ENCODE data around the gene OGFOD1. TPM values are rescaled to one million over a fixed set of nuclear protein-coding genes. Genes with fewer than 3 reads are reported as not detected.
A peak's percentile ranks its signal among the peaks of the same experiment; 100 is the strongest.

The OGFOD1 gene
- total RNA-seq, 1 donor from 2014 or later, result 45.9 TPM

DNA sequence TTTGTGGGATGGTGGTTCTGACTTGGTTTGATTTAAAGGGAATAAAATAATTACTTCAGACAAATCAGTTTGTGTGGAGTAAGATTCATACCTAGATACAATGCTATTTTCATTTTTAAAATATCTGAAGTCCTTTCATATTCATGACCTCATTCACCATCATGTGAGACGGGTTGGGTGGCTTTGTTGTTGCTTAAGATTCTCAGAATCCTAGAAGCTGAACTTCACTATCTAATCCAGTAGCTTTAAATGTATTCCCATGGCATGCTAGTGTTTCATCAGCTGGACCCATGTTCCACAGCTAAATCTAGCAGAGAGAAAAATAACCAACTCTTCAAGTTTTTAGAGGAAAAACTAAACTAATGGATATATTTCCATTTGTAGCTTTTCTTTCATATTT is 23.3 kb upstream of the OGFOD1 start:
- peaks cover 13% of the 10 kb centered on the region for H3K4me1 Mint-ChIP-seq (ENCODE audit: unreplicated experiment)
- peaks cover 18% of the 10 kb centered on the region for H3K36me3 Mint-ChIP-seq
- peak overlapping the region; percentile 15 for H3K4me3 Mint-ChIP-seq
- no peaks in the 10 kb centered on the region for H3K9me3 Mint-ChIP-seq
- no peak for DNase-seq (ENCODE audit: extremely low spot score, unreplicated experiment)
- TF ChIP-seq, protein P1, sequence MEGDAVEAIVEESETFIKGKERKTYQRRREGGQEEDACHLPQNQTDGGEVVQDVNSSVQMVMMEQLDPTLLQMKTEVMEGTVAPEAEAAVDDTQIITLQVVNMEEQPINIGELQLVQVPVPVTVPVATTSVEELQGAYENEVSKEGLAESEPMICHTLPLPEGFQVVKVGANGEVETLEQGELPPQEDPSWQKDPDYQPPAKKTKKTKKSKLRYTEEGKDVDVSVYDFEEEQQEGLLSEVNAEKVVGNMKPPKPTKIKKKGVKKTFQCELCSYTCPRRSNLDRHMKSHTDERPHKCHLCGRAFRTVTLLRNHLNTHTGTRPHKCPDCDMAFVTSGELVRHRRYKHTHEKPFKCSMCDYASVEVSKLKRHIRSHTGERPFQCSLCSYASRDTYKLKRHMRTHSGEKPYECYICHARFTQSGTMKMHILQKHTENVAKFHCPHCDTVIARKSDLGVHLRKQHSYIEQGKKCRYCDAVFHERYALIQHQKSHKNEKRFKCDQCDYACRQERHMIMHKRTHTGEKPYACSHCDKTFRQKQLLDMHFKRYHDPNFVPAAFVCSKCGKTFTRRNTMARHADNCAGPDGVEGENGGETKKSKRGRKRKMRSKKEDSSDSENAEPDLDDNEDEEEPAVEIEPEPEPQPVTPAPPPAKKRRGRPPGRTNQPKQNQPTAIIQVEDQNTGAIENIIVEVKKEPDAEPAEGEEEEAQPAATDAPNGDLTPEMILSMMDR (conservative IDR thresholded peaks at IDR 0.05), result no peak
- no peaks in the 10 kb centered on the region for H3K27me3 Mint-ChIP-seq
- no peak overlapping the region for H3K27ac Mint-ChIP-seq

DNA sequence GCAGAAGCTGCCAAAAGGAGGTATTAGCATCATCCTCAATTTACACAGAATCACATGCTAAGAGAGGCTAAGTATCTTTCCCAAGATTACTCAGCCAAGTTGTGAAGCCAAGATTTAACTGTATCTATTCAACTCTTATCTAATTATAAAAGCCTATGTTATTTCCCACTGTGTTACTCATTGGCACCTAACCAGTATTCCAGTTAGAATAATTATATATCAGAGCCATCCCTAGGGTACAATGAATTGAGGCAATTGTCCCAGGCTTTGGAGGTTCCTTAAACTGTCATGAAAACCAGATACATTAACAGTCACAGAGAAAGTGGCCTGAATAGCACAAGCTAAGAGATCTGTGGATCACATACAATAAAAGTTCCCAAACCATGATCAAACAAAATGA is 15.1 kb upstream of the OGFOD1 start:
- Mint-ChIP-seq H3K4me1 (ENCODE audit: unreplicated experiment) (no peaks in the 10 kb centered on the region), H3K36me3 (peaks cover 45% of the 10 kb centered on the region)
- no peak for DNase-seq (ENCODE audit: extremely low spot score, unreplicated experiment)

DNA sequence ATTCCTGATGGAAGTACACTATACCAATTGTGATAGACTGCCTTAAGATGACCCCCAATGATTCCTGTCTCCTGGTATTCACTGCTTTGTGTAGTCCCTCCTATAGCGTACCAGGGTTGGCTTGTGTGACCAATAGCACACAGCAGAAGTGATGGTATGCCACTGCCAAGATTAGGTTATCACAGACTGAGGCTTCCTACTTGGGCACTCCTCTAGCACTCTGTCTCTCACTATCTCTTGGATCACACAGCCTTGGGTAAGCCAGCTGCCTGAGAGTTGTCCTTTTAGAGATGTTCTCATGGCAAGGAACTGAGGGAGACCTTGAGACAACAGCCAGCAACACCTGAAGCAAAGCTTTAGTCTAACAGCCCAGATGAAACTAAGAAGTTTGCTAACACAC is 13.3 kb upstream of the OGFOD1 start:
- TF ChIP-seq, protein P1 (conservative IDR thresholded peaks at IDR 0.05), result no peak
- H3K36me3 Mint-ChIP-seq, result peaks cover 52% of the 10 kb centered on the region
- H3K4me3 Mint-ChIP-seq, result no peak overlapping the region
- H3K9me3 Mint-ChIP-seq, result no peaks in the 10 kb centered on the region
- DNase-seq (ENCODE audit: extremely low spot score, unreplicated experiment), result no peak
- H3K27ac Mint-ChIP-seq, result no peak overlapping the region
- H3K4me1 Mint-ChIP-seq (ENCODE audit: unreplicated experiment), result no peaks in the 10 kb centered on the region
- no peaks in the 10 kb centered on the region for H3K27me3 Mint-ChIP-seq

More for the DNA sequence above, 15.1 kb upstream of the OGFOD1 start:
- TF ChIP-seq, protein P1 (conservative IDR thresholded peaks at IDR 0.05), result no peak
- Mint-ChIP-seq H3K9me3 (no peaks in the 10 kb centered on the region), H3K27ac (no peak overlapping the region), H3K4me3 (no peak overlapping the region), H3K27me3 (no peaks in the 10 kb centered on the region)

DNA sequence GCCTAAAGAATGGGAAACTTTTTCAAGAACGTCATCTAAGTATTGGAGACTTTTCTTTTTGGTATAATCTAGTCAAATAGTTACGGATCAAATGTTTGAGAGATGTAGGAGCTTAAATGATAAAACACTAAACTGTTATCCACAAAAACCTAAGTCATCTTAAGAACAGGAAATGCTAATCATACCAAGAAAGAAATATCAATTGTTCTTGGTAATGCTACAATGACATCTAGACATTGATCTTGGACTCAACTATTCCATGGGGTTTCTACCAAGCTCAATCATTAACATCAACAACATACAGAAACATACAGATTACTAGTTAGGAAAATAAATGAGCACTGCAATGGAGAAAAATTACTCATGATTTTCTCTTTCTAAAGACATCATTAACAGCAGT is 4.1 kb upstream of the OGFOD1 start:
- no peak overlapping the region for H3K27ac Mint-ChIP-seq
- peaks cover 14% of the 10 kb centered on the region for H3K36me3 Mint-ChIP-seq
- no peak overlapping the region for H3K4me3 Mint-ChIP-seq
- no peak for DNase-seq (ENCODE audit: extremely low spot score, unreplicated experiment)
- no peaks in the 10 kb centered on the region for H3K27me3 Mint-ChIP-seq
- TF ChIP-seq, protein P1 (conservative IDR thresholded peaks at IDR 0.05), result no peak
- no peaks in the 10 kb centered on the region for H3K9me3 Mint-ChIP-seq
- H3K4me1 Mint-ChIP-seq (ENCODE audit: unreplicated experiment), result peaks cover 17% of the 10 kb centered on the region

DNA sequence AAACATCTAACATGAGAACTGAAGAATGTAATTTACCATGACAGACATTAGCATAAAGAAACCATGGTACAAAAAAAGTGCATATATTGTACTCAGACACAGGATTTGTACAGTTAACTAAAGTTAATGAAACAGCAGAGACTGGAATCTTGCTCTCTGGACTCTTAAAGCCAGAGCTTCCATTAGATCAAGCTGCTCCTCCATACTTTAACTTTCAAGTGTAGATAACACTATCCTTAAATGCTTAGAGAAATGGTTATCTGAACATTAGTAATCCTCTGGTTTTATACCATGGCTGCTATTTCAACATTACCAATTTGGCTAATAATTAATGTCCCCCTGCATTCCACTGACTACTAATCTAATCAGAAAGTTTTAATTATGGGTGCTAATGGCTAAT is 3.3 kb upstream of the OGFOD1 start:
- Mint-ChIP-seq H3K27me3 (no peaks in the 10 kb centered on the region), H3K4me3 (peak overlapping the region; percentile 13), H3K4me1 (ENCODE audit: unreplicated experiment) (peaks cover 22% of the 10 kb centered on the region), H3K9me3 (no peaks in the 10 kb centered on the region), H3K36me3 (peaks cover 7% of the 10 kb centered on the region), H3K27ac (no peak overlapping the region)
- no peak for DNase-seq (ENCODE audit: extremely low spot score, unreplicated experiment)
- TF ChIP-seq, protein P1 (conservative IDR thresholded peaks at IDR 0.05), result no peak
